Right atrium auricular region (tissue), 2 donors: ENCODE measurements around the gene NCOA3. TPM values are rescaled to one million over a fixed set of nuclear protein-coding genes. Genes with fewer than 3 reads are reported as not detected.

Experiments used
- DNase-seq: peaks from one replicate; pipeline ENCODE4 v3.0.0-alpha.2; 2019; ENCODE audit warnings: low spot score
- H3K27ac ChIP-seq, 2 donors: fragments of 200-600 bp; sonication (generic); 1 replicate in 1 of 2; 2 replicates in 1 of 2; pipeline ENCODE4 v1.5.1; 2016 to 2019
- H3K27me3 ChIP-seq, 2 donors: fragments of 200-600 bp; sonication (generic); one replicate each; pipeline versions ENCODE4 v1.5.1 to v1.6.0; 2017 to 2019
- H3K36me3 ChIP-seq: fragments of 200-600 bp; sonication (generic); one replicate; pipeline ENCODE4 v1.5.1; 2016
- H3K4me1 ChIP-seq, 2 donors: fragments of 200-600 bp; sonication (generic); one replicate each; pipeline versions ENCODE4 v1.5.1 to v1.6.0; 2017 to 2019
- H3K4me3 ChIP-seq, 2 donors: fragments of 200-600 bp; sonication (generic); 1 replicate in 1 of 2; 2 replicates in 1 of 2; pipeline ENCODE4 v1.5.1; 2017 to 2019; ENCODE audit warnings: mild to moderate bottlenecking in 1 of 2, moderate library complexity in 1 of 2
- H3K9me3 ChIP-seq, 2 donors: fragments of 200-600 bp; sonication (generic); one replicate each; pipeline ENCODE4 v1.5.1; 2019
- total RNA-seq, 2 donors: library from RNA; depleted of rRNA; stranded (reverse); fragments of >200 nt; gene quantifications; one replicate each; pipeline ENCODE4 v1.1.0, GENCODE V29; 2016
- TF ChIP-seq, protein P1 (sequence below), 2 donors: fragments of 200-600 bp; sonication (generic); IDR thresholded peaks; one replicate each; pipeline ENCODE4 v1.5.1; 2019; ENCODE audit warnings: antibody characterized with exemption in 2 of 2

NCOA3 gene
- total RNA-seq, 2 donors from 2014 or later: 24.1 to 27.4 TPM

DNA sequence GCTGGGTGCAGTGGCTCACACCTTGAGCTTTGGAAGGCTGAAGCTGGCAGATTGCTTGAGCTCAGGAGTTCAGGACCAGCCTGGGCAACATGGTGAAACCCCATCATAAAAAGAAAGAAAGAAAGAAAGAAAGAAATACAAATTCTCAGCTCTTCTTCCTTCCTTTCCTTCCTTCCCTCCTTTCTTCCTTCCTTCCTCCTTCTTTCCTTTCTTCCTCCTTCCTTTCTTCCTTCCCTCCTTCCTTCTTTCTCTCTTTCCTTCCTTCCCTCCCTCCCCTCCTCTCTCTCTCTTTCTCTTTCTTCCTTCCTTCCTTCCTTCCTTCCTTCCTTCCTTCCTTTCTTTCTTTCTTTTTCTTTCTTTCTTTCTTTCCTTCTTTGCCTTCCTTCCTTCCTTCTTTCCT, 21.0 kb upstream of the NCOA3 start:
- Histone ChIP-seq H3K9me3 (no peaks in the 10 kb centered on the region), H3K4me3 (no peak overlapping the region), H3K36me3 (no peaks in the 10 kb centered on the region), H3K27me3 (no peaks in the 10 kb centered on the region), H3K27ac (no peak overlapping the region), H3K4me1 (no peaks in the 10 kb centered on the region)
- TF ChIP-seq, protein P1, sequence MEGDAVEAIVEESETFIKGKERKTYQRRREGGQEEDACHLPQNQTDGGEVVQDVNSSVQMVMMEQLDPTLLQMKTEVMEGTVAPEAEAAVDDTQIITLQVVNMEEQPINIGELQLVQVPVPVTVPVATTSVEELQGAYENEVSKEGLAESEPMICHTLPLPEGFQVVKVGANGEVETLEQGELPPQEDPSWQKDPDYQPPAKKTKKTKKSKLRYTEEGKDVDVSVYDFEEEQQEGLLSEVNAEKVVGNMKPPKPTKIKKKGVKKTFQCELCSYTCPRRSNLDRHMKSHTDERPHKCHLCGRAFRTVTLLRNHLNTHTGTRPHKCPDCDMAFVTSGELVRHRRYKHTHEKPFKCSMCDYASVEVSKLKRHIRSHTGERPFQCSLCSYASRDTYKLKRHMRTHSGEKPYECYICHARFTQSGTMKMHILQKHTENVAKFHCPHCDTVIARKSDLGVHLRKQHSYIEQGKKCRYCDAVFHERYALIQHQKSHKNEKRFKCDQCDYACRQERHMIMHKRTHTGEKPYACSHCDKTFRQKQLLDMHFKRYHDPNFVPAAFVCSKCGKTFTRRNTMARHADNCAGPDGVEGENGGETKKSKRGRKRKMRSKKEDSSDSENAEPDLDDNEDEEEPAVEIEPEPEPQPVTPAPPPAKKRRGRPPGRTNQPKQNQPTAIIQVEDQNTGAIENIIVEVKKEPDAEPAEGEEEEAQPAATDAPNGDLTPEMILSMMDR (IDR thresholded peaks at IDR 0.05): no peak
- DNase-seq: no peak

DNA sequence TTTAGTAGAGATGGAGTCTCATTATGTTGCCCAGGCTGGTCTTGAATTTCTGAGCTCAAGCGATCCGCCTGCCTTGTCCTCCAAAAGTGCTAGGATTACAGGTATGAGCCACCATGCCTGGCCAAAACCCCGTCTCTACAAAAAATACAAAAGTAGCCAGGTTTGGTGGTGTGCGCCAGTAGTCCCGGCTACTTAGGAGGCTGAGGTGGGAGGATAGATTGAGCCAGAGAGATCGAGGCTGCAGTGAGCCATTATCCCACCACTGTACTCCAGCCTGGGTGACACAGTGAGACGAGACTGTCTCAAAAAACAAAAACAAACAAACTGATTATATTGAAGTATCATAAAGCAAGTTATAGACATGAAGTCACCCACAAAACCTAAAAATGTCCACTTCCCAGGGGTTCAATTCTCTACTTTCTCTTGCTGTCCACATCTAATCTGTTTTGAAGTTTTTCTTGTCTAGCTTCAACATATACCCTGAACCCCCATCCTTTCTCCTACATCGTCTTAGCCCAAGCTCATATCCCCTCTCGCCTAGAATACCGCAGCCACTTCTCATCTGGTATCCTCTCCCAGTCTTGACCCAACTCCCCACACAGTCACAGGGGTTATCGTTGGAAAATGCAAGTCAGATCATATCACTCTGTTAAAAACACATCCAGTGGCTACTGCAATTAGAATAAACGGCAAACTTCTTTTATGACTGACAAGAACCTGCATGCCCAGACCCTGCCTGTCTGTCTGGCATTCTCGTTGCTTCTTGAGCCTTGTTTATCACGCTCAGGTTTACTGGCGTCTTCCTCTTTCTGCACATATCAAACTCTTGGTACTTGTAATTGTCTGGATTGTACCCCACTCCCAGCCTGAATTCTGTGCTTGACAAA, 20.1 kb upstream of the NCOA3 start:
- TF ChIP-seq, protein P1 (IDR thresholded peaks at IDR 0.05): no peak
- no peak for DNase-seq

DNA sequence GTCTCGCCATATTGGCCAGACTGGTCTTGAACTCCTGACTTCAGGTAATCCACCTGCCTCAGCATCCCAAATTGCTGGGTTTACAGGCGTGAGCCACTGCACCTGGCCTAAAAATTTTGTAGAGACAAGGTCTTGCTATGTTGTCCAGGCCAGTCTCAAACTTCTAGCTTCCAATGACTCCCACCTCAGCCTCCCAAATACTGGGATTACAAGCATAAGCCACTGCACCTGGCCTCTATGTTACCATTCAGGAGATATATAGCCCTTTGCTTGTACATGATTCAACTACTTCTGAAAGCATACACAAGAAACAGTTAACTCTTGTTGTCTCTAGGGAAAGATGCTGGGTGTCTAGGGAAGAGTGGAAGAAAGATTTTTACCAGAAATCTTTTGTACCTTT, 19.0 kb upstream of the NCOA3 start:
- H3K36me3 ChIP-seq: no peaks in the 10 kb centered on the region

More for the DNA sequence above, 20.1 kb upstream of the NCOA3 start:
- H3K27ac ChIP-seq: no peak overlapping the region
- no peaks in the 10 kb centered on the region for H3K36me3 ChIP-seq
- no peak overlapping the region for H3K4me3 ChIP-seq
- no peaks in the 10 kb centered on the region for H3K27me3 ChIP-seq
- H3K4me1 ChIP-seq: no peaks in the 10 kb centered on the region
- H3K9me3 ChIP-seq: no peaks in the 10 kb centered on the region

DNA sequence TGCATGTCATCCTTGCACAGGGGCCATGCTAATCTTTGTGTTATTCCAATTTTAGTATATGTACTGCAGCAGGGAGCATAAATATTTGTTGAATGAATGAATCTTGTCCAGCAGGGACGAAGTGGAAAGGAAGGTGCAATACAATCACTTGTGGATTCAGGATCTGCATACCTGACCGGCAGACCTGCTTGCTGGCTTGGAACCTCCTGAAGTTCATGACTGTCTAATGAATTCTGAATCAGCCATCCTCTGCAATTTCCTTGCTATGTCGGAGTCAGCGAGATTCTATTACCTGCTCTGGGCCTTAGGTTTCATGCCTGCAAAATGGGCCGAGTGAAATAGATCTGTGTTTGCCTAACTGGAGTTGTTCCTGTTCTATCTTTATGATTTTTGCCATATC, 17.4 kb upstream of the NCOA3 start:
- no peak overlapping the region for H3K4me3 ChIP-seq
- H3K9me3 ChIP-seq: no peaks in the 10 kb centered on the region
- no peak for DNase-seq
- TF ChIP-seq, protein P1 (IDR thresholded peaks at IDR 0.05): no peak
- no peaks in the 10 kb centered on the region for H3K36me3 ChIP-seq
- no peaks in the 10 kb centered on the region for H3K27me3 ChIP-seq
- peaks cover 0 to 13% of the 10 kb centered on the region in 2 donors for H3K4me1 ChIP-seq
- no peak overlapping the region for H3K27ac ChIP-seq

More for the DNA sequence above, 19.0 kb upstream of the NCOA3 start:
- Histone ChIP-seq H3K9me3 (no peaks in the 10 kb centered on the region), H3K4me3 (no peak overlapping the region), H3K27ac (no peak overlapping the region), H3K27me3 (no peaks in the 10 kb centered on the region), H3K4me1 (peaks cover 0 to 10% of the 10 kb centered on the region in 2 donors)
- TF ChIP-seq, protein P1 (IDR thresholded peaks at IDR 0.05): no peak
- no peak for DNase-seq

DNA sequence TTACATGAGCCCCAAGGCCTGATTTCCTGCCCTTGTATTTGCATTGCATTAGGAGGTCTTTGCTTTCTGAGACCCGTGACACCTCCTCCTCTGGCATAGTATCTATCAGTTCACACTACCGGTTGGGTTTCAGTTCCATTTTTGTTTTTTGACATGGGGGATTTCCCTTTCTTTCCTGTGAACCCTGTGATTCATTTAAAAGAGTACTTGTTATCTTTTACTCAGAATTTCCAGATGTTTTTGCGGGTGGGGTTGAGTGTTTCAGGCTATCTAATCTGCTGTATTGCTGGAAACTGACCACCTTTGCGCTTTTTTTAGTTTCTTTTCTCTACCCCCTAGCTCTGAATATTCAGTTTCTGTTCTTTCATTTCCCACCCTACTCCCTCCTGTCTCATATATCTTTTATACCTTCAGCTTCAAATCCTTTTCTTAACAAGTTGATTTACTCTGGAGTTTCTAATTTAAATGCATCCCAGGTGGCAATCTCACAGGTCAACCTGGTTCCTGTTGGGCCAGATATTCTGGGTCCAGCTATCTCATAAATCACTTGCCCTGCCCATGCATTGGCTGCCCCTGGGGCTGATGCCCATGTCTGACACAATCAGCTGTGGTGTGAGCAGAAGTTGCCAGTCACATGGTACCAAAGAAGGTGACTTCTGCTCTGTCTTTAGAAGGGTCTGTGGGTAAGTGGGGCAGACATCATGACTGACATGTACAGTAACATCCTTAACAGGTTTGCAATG, 14.3 kb upstream of the NCOA3 start:
- Histone ChIP-seq H3K36me3 (no peaks in the 10 kb centered on the region), H3K9me3 (no peaks in the 10 kb centered on the region), H3K27me3 (no peaks in the 10 kb centered on the region), H3K27ac (peak overlapping the region; percentile 8 to 14), H3K4me3 (no peak overlapping the region), H3K4me1 (peaks cover 0 to 15% of the 10 kb centered on the region in 2 donors)
- TF ChIP-seq, protein P1 (IDR thresholded peaks at IDR 0.05): no peak
- DNase-seq: no peak
